ENCODE data around the gene KIT.

- TF ChIP-seq SMC3 (IDR thresholded peaks at IDR 0.05; ENCODE audit: low read depth, low read length) (no peak), RAD21 (IDR thresholded peaks at IDR 0.05; ENCODE audit: low read length) (no peak), CTCF (conservative IDR thresholded peaks at IDR 0.05; ENCODE audit: low read depth, low read length) (no peak), POLR2A (IDR thresholded peaks at IDR 0.05; ENCODE audit: low read depth, low read length) (no peak), MXI1 (IDR thresholded peaks at IDR 0.05; ENCODE audit: borderline replicate concordance, low read depth, low read length) (no peak), FOS (IDR thresholded peaks at IDR 0.05; ENCODE audit: low read depth, low read length) (no peak), BHLHE40 (IDR thresholded peaks at IDR 0.05; ENCODE audit: low read depth, low read length) (no peak), RCOR1 (IDR thresholded peaks at IDR 0.05; ENCODE audit: insufficient replicate concordance, low read length) (no peak), RFX5 (IDR thresholded peaks at IDR 0.05; ENCODE audit: low read depth, low read length) (no peak), NFE2L2 (IDR thresholded peaks at IDR 0.05; ENCODE audit: low read depth, low read length) (no peak), USF2 (IDR thresholded peaks at IDR 0.05; ENCODE audit: low read depth, low read length) (no peak), MAZ (IDR thresholded peaks at IDR 0.05; ENCODE audit: borderline replicate concordance, low read depth, low read length) (no peak), ELK1 (IDR thresholded peaks at IDR 0.05; ENCODE audit: borderline replicate concordance, low read depth, low read length) (no peak), MAFK (IDR thresholded peaks at IDR 0.05; ENCODE audit: low read depth, low read length) (no peak)
These were observed 6.7 kb upstream of the KIT start for GRCh38 chr4:54651050-54651449.

Data from IMR-90 (cell line).